Subcutaneous abdominal adipose tissue (tissue), 5 donors: ENCODE results near the gene OR10A6.

Experiments used
- H3K27ac ChIP-seq: one replicate; pipeline ENCODE4 v1.7.0; 2013; ENCODE audit warnings: low read depth, mild to moderate bottlenecking, inconsistent platforms, low read length, moderate library complexity
- H3K27me3 ChIP-seq, 5 donors: one replicate each; pipeline ENCODE4 v1.7.0; 2013; ENCODE audit warnings: low read length in 5 of 5, inconsistent platforms in 1 of 5; ENCODE audit not compliant: control insufficient read depth in 5 of 5, insufficient read depth in 4 of 5
- H3K36me3 ChIP-seq, 5 donors: one replicate each; pipeline ENCODE4 v1.7.0; 2013; ENCODE audit warnings: low read length in 5 of 5; ENCODE audit not compliant: control insufficient read depth in 5 of 5, insufficient read depth in 5 of 5
- H3K4me1 ChIP-seq, 5 donors: one replicate each; pipeline ENCODE4 v1.7.0; 2013; ENCODE audit warnings: low read length in 5 of 5, mild to moderate bottlenecking in 3 of 5, moderate library complexity in 1 of 5; ENCODE audit not compliant: control insufficient read depth in 5 of 5, insufficient read depth in 5 of 5
- H3K4me3 ChIP-seq, 5 donors: one replicate each; pipeline ENCODE4 v1.7.0; 2013; ENCODE audit warnings: low read length in 5 of 5, low read depth in 1 of 5
- H3K9ac ChIP-seq, 5 donors: one replicate each; pipeline ENCODE4 v1.7.0; 2013; ENCODE audit warnings: low read length in 5 of 5, mild to moderate bottlenecking in 4 of 5, moderate library complexity in 3 of 5
- H3K9me3 ChIP-seq, 5 donors: one replicate each; pipeline ENCODE4 v1.7.0; 2013; ENCODE audit warnings: low read length in 5 of 5; ENCODE audit not compliant: control insufficient read depth in 5 of 5
- donor health status: healthy.
- donor health status: healthy.
- donor health status: healthy.
- donor health status: healthy.
- donor health status: healthy.

OR10A6 gene

DNA sequence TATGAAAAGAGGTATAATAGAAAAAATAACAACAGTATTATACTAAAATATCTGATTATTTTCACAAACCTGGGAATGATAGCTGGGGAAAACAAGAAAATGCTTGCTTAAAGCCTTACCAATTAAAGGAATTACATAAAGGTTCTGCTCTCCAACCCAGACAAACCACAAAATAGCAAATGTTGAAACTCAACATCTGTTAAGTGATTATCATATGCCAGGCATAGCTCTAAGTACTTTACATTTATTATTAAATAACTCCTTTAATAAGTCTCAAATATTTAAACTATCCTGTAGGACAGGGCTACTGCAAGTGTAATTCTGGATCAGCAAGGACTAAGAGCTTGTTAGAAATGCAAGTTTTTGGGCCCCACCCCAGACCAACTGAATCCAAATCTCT lies 20.1 kb downstream of the OR10A6 start:
- Histone ChIP-seq H3K9me3 (no peaks in the 10 kb centered on the region), H3K4me1 (no peaks in the 10 kb centered on the region), H3K27ac (no peak overlapping the region), H3K9ac (no peak overlapping the region), H3K36me3 (no peaks in the 10 kb centered on the region), H3K4me3 (no peak overlapping the region), H3K27me3 (peaks cover 0 to 4% (median 0%) of the 10 kb centered on the region in 5 donors)

- Histone ChIP-seq H3K27ac (no peak overlapping the region), H3K4me3 (no peak overlapping the region), H3K27me3 (peaks cover 0 to 4% (median 0%) of the 10 kb centered on the region in 5 donors), H3K9me3 (no peaks in the 10 kb centered on the region), H3K36me3 (no peaks in the 10 kb centered on the region), H3K9ac (no peak overlapping the region), H3K4me1 (no peaks in the 10 kb centered on the region)
Observed at GRCh38 chr11:7910286-7910788, 20.7 kb downstream of the OR10A6 start.

- H3K27ac ChIP-seq = no peak overlapping the region
- H3K9ac ChIP-seq = no peak overlapping the region
- no peaks in the 10 kb centered on the region for H3K9me3 ChIP-seq
- H3K4me1 ChIP-seq = no peaks in the 10 kb centered on the region
- H3K4me3 ChIP-seq = no peak overlapping the region
- H3K36me3 ChIP-seq = no peaks in the 10 kb centered on the region
- H3K27me3 ChIP-seq = peaks cover 0 to 4% (median 0%) of the 10 kb centered on the region in 5 donors
Observed at GRCh38 chr11:7909585-7910285, 21.3 kb downstream of the OR10A6 start.

- Histone ChIP-seq H3K9me3 (no peaks in the 10 kb centered on the region), H3K36me3 (no peaks in the 10 kb centered on the region), H3K9ac (no peak overlapping the region), H3K27ac (no peak overlapping the region), H3K4me3 (no peak overlapping the region), H3K4me1 (no peaks in the 10 kb centered on the region), H3K27me3 (peaks cover 0 to 4% (median 0%) of the 10 kb centered on the region in 5 donors)
Observed at GRCh38 chr11:7907121-7907520, 23.9 kb downstream of the OR10A6 start.

DNA sequence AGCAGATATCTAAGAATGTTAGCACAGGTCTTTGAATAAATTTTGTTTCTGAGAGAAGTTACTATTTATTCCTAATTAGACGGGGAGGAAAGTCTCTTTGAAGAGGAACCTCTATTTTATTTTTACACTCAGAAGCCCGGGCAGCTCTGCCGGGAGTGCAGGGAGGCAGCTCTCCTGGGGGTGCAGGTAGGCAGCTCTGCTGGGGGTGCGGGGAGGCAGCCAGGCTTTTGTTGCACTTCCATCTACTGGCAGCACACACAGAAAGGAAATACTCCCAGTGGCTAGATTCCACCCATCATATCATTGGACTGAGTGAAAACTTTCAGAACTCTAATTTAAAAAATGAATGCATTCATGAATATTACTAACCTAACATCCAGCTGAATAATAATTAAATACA lies 24.6 kb downstream of the OR10A6 start:
- Histone ChIP-seq H3K36me3 (no peaks in the 10 kb centered on the region), H3K9me3 (no peaks in the 10 kb centered on the region), H3K4me1 (no peaks in the 10 kb centered on the region), H3K9ac (no peak overlapping the region), H3K27me3 (peaks cover 0 to 4% (median 0%) of the 10 kb centered on the region in 5 donors), H3K27ac (no peak overlapping the region), H3K4me3 (no peak overlapping the region)

- Histone ChIP-seq H3K27me3 (peaks cover 0 to 4% (median 0%) of the 10 kb centered on the region in 5 donors), H3K27ac (no peak overlapping the region), H3K36me3 (no peaks in the 10 kb centered on the region), H3K9me3 (no peaks in the 10 kb centered on the region), H3K4me1 (no peaks in the 10 kb centered on the region), H3K9ac (no peak overlapping the region), H3K4me3 (no peak overlapping the region)
Observed at GRCh38 chr11:7905961-7906429, 25.1 kb downstream of the OR10A6 start.

- Histone ChIP-seq H3K4me1 (no peaks in the 10 kb centered on the region), H3K9me3 (no peaks in the 10 kb centered on the region), H3K9ac (no peak overlapping the region), H3K27me3 (peaks cover 0 to 4% (median 0%) of the 10 kb centered on the region in 5 donors), H3K4me3 (no peak overlapping the region), H3K36me3 (no peaks in the 10 kb centered on the region), H3K27ac (no peak overlapping the region)
Observed at GRCh38 chr11:7905549-7905948, 25.5 kb downstream of the OR10A6 start.

DNA sequence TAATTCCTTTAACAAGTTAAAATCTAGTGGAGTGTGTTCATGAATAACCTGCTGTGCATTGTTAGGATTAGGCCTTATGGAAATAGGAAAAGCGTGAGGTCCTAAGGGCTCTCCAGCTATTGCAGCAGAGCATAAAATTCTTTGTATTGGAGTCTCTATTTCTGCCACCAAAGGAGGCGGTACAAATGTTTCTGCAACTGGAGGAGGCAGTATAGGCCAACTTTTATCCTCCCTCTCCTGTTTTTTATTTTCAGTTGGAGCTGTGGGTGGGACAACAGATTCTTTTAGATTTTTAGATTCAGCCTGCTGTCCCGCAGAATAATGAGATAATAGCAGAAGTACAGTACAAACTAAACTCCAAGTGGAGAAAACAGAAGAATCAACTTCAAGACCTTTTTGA lies 26.2 kb downstream of the OR10A6 start:
- H3K4me1 ChIP-seq = no peaks in the 10 kb centered on the region
- H3K36me3 ChIP-seq = no peaks in the 10 kb centered on the region
- H3K4me3 ChIP-seq = no peak overlapping the region
- no peak overlapping the region for H3K9ac ChIP-seq
- no peak overlapping the region for H3K27ac ChIP-seq
- H3K27me3 ChIP-seq = peaks cover 0 to 3% (median 0%) of the 10 kb centered on the region in 5 donors
- H3K9me3 ChIP-seq = no peaks in the 10 kb centered on the region

DNA sequence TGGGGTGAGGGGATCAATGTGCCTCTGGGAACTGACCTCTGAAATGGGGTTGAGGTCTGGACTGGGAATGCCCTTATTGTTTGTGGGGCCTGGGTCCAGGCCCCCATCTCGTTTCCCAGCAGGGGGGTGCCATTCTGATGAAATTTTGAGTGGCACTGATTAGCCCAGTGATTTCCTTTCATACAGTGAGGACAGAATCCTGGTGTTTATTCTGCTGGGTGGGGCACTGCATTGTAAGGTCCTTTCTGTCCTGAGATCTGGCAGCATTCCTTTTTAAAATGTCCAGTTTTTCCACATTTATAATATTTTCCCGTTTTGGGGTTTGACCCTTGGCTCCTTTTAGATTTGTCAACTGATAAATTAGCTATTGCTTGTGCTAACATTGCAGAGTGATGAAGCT lies 27.1 kb downstream of the OR10A6 start:
- Histone ChIP-seq H3K4me1 (no peaks in the 10 kb centered on the region), H3K27ac (no peak overlapping the region), H3K36me3 (no peaks in the 10 kb centered on the region), H3K27me3 (peaks cover 0 to 3% (median 0%) of the 10 kb centered on the region in 5 donors), H3K9ac (no peak overlapping the region), H3K9me3 (no peaks in the 10 kb centered on the region), H3K4me3 (no peak overlapping the region)

DNA sequence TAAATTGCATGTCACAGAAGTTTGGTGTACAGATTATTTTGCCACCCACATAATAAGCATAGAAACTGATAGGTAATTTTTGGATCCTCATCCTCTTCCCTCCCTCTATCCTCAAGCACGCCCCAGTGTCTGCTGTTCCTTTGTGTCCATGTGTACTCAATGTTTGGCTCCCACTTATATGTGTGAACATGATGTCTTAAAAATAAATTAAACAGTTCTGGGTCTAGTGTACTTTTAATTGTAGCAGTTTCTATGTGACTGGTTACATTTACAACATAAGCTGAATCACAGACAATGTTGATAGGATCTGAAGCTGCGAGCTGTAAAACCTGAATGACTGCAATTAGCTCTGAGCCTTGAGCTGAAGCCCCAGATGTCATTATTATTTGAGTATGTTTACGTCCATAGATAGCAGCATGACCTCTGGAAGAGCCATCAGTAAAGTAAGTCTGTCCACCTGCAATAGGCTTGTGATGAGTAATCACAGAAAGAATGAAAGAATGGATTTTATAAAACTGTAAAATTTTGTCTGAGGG lies 29.7 kb downstream of the OR10A6 start:
- Histone ChIP-seq H3K4me1 (no peaks in the 10 kb centered on the region), H3K27ac (no peak overlapping the region), H3K27me3 (no peaks in the 10 kb centered on the region), H3K9ac (no peak overlapping the region), H3K4me3 (no peak overlapping the region), H3K9me3 (no peaks in the 10 kb centered on the region), H3K36me3 (no peaks in the 10 kb centered on the region)
